Measurements from ENCODE around the gene LIN7C.
"Not testable (repeated sequence)": the region's sequence is repeated elsewhere in the genome, so short reads cannot be mapped to it uniquely, and the experiment has no call there.

The LIN7C gene

DNA sequence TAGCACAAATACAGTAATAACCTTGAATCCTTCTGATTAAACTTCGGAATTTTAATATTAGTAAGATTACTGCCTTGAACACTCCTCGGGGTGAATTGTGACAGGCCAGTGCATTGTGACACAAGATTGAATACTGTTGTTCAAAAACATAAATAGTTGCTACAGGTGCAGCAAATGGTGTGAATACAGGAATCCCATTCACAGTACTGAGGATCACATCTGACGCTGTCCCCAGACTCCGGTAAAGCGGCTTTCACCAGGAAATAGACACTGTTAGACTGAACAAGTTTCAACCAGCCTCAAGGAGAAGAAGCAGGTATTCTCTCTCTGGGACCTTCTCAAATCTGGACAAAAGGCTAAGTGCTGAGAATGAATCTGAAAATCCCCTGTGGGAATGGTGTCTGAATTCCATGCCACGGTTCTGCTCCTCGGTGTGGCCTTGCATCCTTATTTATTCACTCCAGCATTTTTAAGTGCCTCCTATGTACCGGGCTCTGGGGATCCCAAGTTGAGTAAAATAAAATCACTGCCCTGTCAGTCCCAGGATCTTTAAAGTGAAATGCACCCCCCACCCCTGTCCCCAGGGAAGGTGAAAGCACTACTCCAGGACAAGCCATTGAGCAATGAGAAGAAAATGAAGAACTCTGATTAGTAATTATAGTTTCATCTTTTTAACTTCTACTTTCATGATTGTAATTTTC is 37.4 kb downstream of the LIN7C start:
- ATAC-seq = no peak

DNA sequence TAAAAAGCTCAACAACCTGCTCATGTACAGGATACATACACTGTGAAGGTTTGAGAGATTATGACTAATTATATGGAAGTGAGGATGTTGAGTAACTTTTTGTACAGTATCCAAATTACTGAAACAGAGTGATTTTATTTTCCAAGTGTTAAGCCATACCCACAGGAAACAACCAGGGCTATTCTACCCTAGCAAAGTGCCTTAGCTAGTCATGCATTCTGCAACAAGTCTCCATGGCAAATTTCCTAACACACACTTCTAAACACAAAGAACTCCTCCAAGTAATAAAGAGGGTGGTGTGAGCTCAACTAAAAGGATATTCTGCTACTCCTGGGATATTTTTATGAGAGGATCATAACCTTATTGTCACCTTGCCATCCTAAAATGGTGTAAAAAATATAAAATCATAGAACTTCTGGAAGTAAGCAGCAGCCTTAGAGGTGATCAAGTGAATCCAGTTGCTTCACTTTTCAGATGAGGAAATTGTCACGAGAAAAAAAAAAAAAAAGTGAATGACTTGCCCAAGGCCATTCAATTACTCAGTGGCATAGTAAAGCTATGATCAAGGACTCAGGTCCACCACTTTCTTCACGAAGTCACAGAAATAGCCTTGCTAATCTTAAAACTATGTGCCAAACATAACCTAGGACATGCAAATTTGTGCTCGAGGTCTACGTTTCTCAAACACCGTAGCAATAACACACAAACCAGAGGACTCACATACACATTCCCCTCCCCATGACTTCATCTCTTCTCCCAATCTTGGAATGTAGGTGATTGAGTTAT is 38.2 kb downstream of the LIN7C start:
- no peak for ATAC-seq

DNA sequence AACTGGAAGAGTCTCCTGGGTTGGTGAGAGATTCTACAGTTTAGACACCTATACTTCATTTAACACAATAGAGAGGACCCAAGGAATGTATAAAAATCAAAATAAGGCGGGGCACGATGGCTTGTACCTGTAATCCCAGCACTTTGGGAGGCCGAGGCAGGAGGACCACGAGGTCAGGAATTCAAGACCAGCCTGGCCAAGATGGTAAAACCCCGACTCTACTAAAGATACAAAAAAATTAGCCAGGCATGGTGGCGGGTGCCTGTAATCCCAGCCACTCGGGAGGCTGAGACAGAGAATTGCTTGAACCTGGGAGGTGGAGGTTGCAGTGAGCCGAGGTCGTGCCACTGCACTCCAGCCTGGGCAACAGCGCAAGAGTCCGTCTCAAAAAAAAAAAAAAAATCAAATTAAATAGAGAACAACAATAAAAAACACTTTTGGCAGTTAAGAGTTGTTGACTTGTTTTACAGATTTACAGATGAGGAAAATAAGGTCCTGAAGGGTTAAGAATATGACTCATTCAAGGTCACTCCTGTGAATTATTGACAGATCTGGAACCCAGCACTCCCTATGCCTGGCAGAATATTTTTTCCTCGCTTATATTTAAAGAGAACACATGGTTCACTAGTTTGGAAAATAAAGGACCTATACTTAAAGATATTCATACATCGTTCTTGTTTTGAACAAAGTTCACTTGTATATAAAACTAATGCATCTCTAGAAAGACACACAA is 39.2 kb downstream of the LIN7C start:
- ATAC-seq = no peak

DNA sequence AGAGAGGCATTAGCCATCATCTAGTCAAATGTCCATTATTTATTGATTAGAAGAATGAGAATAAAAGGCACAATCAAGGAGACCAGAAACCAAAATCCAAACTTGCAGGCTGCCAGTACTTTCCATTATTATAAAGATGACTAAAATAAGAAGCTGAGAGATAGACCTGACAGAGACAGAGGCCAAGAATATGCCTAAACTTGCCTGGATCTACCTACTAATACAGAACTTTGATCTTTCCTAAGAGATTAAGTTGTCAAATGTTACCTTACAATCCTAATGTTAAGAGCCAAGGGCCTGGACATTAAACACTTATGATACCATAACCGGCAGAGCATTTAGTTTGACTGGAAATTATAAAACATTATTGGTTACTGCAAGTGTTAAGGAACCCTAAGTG is 40.2 kb downstream of the LIN7C start:
- no peak for ATAC-seq

DNA sequence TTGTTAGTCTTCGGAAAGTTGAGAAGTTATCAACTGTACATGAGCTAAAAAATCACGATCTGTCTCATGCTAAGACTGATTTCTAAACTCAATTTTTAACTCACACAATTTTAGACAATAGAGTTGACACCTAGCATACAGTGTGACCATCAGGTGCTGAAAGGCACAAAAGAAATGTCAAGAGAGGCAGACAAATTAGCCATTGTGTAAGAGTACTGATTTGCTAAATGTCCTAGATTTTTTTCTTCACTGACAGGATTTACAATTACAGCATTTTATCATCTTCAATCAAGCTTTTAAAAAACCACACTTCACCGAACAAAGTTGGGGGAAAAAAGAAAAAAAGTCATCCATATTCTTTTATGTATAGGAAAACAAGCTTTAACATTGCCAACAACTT is 40.9 kb downstream of the LIN7C start:
- no peak for ATAC-seq

DNA sequence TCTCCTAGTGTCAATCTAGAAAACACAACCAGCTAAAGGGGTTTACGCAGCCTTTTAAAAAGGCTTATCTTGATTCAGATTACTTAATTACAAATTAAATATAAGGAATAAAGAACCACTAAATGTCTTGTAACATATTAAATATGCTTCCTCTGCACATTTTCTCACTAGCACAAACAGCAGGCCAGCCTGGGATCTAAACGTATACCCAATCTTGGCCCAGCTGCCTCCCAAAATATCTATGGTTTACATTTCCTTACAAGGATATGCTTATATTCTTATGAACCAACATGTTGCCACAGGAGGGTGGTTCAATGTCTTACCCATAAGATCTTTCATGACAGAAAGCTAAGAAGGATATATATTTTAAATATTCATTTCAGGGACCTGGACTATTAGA is 41.7 kb downstream of the LIN7C start:
- no peak for ATAC-seq

DNA sequence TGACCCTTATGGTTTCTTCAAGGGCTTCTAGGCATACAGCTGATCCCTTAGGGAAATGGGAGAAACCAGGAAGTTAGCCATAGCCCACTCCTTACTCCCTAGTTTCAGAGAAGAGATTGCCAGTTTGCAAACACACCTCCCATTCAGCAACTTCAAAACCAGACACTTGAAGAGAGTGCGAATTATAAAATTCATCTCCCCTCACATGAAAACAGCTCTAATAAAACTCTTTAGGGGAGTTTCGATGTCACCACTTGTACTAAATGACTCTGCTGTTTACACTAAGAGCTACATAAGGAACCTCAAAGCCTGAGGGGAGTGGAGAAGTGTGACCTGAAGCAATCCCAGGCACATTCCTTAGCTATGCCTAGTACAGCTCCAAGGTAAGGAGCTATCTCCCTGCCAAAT is 42.3 kb downstream of the LIN7C start:
- ATAC-seq = no peak

DNA sequence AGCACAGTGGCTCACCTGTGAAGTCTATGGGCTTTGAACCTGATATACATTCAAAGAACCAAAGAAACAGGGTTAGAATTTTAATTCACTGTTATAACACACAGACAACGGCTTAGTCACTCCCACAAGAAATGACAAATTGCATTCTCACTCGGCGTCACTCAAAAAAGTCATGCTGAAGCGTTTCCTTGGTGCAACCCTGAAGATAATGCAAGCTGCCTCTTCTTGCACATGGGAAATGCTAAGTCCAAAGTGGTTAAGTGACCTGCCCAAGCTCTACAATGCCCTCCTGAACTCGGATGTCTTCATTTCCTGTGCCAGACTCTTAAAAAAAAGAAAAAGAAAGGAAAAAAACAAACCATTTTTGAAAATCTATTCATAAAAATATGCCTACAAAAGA is 44.0 kb downstream of the LIN7C start:
- ATAC-seq = no peak

DNA sequence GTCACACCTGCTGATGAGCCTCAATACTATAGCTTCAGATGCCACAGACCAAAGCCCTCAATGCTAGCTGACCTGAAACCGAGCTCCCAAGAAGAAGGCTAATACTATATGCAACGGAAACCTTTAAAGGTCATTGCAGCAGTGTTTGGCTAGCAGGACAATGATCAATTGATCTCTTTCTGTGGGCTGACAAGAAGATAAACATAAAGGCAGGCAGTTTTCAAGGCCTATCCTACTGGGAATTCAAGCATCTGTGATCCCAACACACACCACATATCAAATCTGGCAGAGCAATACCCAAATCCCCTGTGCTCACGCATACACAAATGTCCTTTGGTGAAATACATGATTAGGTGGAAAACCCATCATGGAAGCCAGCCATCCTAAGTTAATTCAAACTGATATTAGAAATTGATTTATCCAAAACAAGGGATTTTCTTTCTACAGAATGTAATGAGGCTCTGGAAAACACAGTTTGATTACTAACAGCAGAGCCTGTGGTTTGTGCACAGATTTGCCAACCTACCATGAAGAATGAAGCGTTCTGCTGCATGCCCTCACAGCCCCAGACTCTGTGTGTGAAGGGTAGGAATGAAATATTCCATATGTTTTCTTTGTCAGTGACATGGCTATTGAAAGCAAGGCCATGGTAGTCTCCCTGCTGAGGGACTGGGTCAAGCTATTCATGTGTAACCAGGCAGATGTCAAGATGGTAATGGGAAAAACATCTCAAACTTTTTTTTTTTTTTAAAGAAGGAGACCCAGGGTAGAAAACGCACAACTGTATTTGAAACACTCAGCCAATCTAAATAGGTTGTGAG is 46.2 kb downstream of the LIN7C start:
- ATAC-seq = no peak

DNA sequence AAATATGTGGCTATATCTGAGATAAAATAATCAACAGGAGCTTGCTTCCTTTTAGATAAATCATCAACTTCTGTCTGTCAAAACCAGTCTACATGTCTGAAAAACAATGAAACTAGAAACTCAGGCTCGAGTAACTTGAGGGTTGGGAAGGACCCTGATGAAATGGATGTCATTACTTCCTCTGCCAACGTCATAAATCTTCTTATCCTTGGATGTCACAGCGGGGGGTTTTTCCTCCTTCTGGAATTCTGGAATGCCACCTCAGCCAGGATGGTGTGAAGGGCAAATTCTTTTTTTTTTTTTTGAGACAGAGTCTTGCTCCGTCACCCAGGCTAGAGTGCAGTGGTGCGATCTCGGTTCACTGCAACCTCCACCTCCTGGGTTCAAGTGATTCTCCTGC is 47.4 kb downstream of the LIN7C start:
- no peak for ATAC-seq

DNA sequence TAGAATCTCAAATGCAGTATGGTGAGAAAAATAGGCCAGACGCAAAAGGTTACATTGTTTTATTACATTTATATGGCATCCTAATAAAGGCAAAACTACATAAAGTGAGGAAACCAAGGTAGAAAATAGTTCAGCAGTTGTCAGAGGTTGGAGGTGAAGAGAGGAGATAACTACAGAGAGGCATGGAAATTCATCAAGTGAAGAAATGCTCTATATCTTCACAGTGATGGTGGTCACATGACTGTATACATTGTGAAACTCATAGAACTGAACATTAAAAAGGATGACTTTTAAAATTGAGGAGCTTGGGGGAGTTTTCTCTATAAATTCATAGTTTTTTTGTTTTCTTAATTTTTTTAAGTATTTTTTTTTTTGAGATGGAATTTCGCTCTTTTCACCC is 48.4 kb downstream of the LIN7C start:
- no peak for ATAC-seq

DNA sequence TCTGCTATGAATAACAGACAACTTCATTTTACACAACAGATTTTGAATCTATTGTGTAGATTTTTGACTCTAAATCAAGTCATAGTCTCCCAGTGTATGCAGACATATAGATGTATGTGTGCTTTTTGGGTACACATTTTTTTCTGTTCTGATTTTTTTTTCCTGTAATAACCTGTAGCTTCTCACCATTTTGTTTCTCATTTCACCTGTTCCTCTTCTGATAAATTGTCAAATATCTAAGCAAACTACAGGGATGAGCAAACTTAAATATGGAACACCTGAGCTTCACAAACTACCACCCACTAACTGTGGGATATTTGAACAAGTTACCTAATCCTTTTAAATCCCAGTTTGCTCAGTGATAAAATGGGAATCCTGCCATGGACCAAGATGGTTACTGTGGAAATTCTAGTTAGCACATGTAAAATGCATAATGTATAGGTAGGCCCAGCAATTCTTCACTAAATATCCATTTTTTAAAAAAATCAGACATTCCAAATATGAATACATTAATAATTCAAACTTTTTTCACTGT is 49.7 kb downstream of the LIN7C start:
- no peak for ATAC-seq

DNA sequence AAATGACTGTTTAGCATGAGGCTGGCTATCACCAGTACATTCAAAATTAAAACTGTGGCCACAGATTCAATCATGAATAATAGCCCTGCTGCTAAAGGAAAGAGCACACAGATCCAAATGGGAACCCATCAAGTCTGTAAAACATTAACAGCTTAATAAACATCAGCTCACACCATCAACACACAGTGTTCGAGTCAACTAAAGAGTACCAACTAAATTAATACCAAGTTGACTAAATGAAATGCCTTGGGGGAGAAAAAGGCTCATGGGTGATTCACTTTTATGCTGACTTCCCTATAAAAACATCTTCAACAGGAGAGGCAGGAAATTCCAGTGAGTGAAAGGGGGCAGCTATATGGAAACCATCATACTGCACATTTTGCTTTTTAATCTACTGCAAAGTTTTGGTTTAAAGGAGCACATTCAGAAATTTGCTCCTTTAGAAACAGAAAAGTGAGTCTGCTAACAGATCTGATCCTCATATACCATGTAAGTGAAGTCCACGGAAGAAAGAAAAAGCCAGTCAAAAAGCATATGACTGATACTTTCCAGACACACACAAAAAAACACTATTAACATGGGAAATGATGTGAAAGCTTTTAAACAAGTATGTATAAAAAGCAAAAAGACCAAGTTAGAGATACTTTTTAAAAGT is 50.3 kb downstream of the LIN7C start:
- no peak for ATAC-seq

DNA sequence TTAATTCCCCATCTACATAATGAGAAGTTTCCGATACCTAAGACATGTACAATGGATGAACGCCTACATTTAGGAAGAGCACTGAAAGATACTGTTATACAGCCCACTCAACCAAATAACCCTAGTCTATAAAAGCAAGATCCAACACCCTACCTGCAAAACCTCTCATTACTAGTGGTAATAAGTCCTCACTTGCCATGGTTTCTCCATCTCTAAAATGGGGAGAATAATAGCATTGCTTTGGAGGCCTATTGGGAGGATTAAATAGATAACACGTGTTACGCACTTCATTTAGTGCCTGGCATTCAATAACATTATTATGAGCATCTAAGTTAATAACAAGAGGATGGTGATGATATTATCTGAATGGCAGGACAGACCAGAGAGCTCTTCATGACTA is 50.9 kb downstream of the LIN7C start:
- no peak for ATAC-seq

DNA sequence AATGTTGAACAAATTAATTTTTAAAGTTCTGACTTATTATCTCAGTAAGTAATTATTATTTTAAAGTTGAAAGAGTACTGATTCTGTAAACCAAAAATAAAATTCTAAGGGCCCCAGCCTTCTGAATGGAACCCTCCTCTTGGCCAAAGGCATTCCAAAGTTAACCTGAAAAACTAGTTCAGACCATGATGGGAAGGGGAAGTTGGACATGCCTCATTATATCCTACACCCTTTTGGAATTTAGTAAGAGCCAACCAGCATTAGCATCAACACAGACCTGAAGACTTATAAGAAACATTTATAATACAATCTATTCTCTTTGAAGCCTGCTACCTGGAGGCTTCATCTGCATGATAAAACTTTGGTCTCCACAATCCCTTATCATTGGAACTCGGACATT is 52.9 kb downstream of the LIN7C start:
- no peak for ATAC-seq

DNA sequence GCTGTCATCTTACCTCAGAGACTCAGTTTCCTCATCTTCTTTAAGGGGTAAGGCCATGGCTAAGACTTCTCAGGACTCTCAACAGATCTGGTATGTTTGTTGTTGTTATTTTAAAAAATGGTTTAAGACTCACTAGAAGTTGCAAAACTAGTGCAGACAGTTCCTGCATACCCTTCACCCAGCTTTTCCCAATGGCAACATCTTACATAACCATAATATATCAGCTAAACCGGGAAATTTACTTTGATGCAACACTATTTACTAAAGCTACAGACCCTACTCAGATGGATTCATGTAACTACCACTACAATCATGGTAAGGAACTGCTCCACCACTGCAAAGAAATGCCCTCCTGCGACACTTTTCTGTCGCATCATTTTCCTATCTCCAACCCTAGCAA is 54.4 kb downstream of the LIN7C start:
- no peak for ATAC-seq

DNA sequence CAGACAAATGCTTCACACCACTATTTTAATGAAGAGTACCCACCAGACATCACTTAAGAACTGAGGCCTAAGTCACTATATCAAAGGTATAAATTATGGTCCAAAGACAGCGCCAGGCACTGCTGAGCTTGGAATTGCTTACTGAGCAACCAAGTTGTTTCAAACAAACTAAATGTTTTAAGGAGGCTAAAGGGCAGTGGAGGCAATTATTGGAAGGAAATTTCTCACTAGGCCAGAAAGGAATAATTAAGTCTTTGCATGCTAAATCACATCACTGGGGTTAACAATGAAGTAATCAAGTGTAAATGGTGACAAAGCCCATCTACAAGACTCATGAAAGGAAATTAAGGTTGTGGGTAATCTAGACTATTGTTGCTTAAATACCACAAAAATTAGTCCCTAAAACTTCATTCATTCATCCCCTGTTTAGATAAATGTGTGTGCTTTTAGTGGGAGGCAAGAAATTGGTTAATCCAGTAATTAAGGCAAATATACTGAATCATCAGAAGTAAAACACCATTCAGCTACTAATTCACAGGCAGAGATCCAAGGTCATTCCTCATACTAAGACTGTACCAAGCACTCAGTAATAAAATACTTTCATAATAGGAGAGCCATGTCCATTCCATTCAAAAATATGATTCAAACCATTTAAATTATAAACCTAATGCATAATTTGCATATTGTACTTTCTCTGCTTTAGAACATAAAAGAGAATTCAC is 55.2 kb downstream of the LIN7C start:
- no peak for ATAC-seq

DNA sequence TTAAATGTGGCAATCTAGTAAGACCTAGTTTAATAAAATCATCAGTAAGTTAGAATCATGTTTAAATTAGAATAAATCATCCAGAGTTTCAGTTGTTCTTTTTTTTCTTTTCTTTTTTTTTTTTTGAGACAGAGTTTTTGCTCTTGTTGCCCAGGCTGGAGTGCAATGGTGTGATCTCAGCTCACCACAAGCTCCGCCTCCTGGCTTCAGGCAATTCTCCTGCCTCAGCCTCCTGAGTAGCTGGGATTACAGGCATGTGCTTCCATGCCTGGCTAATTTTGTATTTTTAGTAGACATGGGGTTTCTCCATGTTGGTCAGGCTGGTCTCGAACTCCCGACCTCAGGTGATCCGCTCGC is 58.4 kb downstream of the LIN7C start:
- ATAC-seq = not testable (repeated sequence)

DNA sequence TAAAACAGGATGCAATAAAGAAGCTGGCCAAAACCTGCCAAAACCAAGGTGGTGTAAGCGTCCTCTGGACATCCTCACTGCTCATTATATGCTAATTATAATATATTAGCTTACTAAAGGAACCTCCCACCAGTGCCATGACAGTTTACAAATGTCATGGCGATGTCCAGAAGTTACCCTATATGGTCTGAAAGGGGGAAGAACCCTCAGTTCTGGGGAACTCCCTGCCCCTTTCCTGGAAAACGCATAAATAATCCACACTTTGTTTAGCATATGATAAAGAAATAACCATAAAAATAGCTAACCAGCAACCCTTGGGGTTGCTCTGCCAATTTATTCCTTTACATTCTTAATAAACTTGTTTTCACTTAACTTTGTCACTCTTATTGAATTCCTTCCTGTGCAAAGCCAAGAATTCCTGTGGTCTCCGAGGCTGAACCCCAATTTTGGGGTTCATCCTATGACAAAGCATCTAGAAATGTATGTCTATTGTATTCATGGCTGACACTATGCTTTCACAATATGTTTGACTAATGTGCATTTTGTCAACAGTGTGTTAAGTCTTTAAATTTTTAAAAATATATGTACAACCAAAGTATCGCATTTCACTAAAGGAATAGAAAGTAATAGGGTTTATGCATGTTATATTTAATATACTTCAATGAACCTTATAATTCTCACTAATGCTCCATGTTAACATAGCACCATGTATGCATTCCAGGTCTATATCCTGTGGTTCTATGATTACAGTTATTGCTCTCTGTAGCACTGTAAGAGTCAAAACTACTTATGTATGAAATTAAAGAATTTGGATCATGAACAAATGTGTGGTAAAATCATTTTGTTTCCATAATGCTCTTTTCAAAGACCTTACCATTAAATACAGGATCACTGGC is 59.0 kb downstream of the LIN7C start:
- ATAC-seq = no peak

DNA sequence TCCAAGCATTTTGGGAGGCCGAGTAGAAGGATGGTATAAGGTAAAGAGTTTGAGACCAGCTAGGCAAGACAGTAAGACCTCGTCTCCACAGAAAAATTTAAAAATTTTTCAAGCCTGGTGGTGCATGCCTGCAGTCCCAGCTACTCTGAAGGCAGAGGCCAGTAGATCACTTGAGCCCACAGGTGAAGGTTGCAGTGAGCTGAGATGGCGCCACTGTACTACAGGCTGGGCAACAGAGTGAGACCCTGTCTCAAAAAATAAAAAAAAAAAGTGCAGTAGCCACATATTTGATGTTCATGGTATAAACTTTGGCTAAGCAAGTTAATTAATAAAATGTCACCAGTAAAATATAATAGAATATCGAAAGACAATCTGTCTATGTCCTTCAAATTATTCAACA is 60.9 kb downstream of the LIN7C start:
- ATAC-seq = no peak

Data from activated CD4-positive, CD25-positive, alpha-beta regulatory T cell treated with anti-CD3 and anti-CD28 coated beads, Interleukin-2, amount 50 U/mL, for 24 hours (primary cell).